HEK293T (cell line): Measurements from ENCODE around the gene ZNF365.

Source experiments
- BHLHE40 ChIP-seq: fragments of 450-650 bp; IDR thresholded peaks from 2 replicates; pipeline ENCODE4 v1.6.1; 2016; ENCODE audit warnings: mild to moderate bottlenecking, moderate library complexity, borderline replicate concordance
- FOXA1 ChIP-seq: fragments of 450-650 bp; IDR thresholded peaks from 2 replicates; pipeline ENCODE4 v1.6.1; 2016; ENCODE audit warnings: mild to moderate bottlenecking
- LEF1 ChIP-seq: fragments of 450-650 bp; IDR thresholded peaks from 2 replicates; pipeline ENCODE4 v1.6.1; 2017; ENCODE audit warnings: mild to moderate bottlenecking, borderline replicate concordance
- SP1 ChIP-seq: fragments of 450-650 bp; IDR thresholded peaks from 2 replicates; pipeline ENCODE4 v1.6.1; 2017
- TF ChIP-seq, protein P1 (sequence below): fragments of 450-650 bp; IDR thresholded peaks from 2 replicates; pipeline ENCODE4 v1.6.1; 2016

- TF ChIP-seq, protein P1, sequence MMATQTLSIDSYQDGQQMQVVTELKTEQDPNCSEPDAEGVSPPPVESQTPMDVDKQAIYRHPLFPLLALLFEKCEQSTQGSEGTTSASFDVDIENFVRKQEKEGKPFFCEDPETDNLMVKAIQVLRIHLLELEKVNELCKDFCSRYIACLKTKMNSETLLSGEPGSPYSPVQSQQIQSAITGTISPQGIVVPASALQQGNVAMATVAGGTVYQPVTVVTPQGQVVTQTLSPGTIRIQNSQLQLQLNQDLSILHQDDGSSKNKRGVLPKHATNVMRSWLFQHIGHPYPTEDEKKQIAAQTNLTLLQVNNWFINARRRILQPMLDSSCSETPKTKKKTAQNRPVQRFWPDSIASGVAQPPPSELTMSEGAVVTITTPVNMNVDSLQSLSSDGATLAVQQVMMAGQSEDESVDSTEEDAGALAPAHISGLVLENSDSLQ: no peak
- TF ChIP-seq SP1 (no peak), FOXA1 (no peak), BHLHE40 (no peak), LEF1 (no peak)
Measured at GRCh38 chr10:62442894-62443669, 68.9 kb downstream of the ZNF365 start.
